Neural cell (in vitro differentiated cells): ENCODE data around the gene EFR3B.

ENCODE experiments used
- CTCF ChIP-seq: fragments of 450-650 bp; IDR thresholded peaks from 2 replicates; pipeline ENCODE4 v1.5.1; 2014; ENCODE audit warnings: antibody characterized with exemption, mild to moderate bottlenecking, moderate library complexity; ENCODE audit not compliant: poor library complexity, severe bottlenecking
- EP300 ChIP-seq: fragments of 450-650 bp; conservative IDR thresholded peaks from 2 replicates; pipeline ENCODE4 v1.6.1; 2014; ENCODE audit warnings: antibody characterized with exemption, mild to moderate bottlenecking, moderate library complexity; ENCODE audit not compliant: poor library complexity, severe bottlenecking
- EZH2 ChIP-seq: fragments of 200-600, 300-800 bp; shearing (Covaris generic), sonication (generic); IDR thresholded peaks from 2 replicates; pipeline ENCODE4 v1.6.1; 2014; ENCODE audit warnings: antibody characterized with exemption, low read length, borderline replicate concordance, mild to moderate bottlenecking; ENCODE audit not compliant: insufficient read depth, poor library complexity, severe bottlenecking
- POLR2AphosphoS5 ChIP-seq: IDR thresholded peaks from 2 replicates; pipeline ENCODE4 v1.6.1; 2012
- REST ChIP-seq: IDR thresholded peaks from 2 replicates; pipeline ENCODE4 v1.6.1; 2012; ENCODE audit warnings: borderline replicate concordance
- SMC3 ChIP-seq: fragments of 450-650 bp; conservative IDR thresholded peaks from 2 replicates; pipeline ENCODE4 v1.6.1; 2014; ENCODE audit warnings: antibody characterized with exemption, mild to moderate bottlenecking, moderate library complexity; ENCODE audit not compliant: poor library complexity

DNA sequence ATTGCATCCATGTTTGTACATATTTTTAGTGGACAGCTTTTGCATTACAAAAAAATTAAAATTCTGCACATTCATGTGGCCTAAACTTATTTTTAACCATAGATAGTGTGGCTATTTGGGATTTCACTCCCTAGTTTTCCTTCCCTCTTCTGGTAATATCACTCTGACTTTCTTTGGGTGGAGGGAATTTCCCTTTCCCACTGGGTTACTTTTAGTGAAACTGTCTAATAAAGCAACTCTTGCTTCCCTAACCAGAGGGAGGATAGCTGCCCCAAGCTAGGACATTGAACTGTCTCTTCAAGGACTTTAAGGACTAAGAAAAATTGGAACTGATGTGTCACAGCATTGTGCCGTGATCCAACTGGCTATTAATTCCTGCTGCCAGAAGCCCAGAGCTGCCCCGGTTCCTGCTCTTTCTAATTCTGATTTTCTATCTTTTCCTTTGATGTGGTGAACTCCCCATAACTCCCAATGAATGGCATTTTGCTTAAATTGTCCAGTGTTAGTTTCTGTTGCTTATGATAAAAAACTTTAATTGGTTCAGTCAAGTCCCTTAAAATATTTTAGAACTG is 20.0 kb upstream of the EFR3B start:
- no peak for TF ChIP-seq EZH2
- TF ChIP-seq CTCF: no peak
- no peak for TF ChIP-seq EP300
- TF ChIP-seq POLR2AphosphoS5: no peak
- no peak for TF ChIP-seq SMC3
- no peak for TF ChIP-seq REST
